IPS-15b (cell line): ENCODE results near the gene DPF3.

Experiments used
- H3K27me3 ChIP-seq: one replicate; pipeline ENCODE4 v1.6.1; 2013; ENCODE audit warnings: low read length; ENCODE audit not compliant: control insufficient read depth, insufficient read depth
- H3K36me3 ChIP-seq: one replicate; pipeline ENCODE4 v1.6.1; 2013; ENCODE audit warnings: low read length; ENCODE audit not compliant: control insufficient read depth, insufficient read depth
- H3K4me1 ChIP-seq: one replicate; pipeline ENCODE4 v1.6.1; 2013; ENCODE audit warnings: mild to moderate bottlenecking, low read length; ENCODE audit not compliant: control insufficient read depth, insufficient read depth
- H3K4me3 ChIP-seq: one replicate; pipeline ENCODE4 v1.5.1; 2013; ENCODE audit warnings: low read depth, low read length
- H3K9ac ChIP-seq: one replicate; pipeline ENCODE4 v1.6.1; 2013; ENCODE audit warnings: low read depth, mild to moderate bottlenecking, low read length
- H3K9me3 ChIP-seq: one replicate; pipeline ENCODE4 v1.6.1; 2013; ENCODE audit warnings: mild to moderate bottlenecking, low read length; ENCODE audit not compliant: control insufficient read depth, insufficient read depth

The DPF3 gene

GRCh38 chr14:72774894-72775620 is 118.8 kb downstream of the DPF3 start:
- no peaks in the 10 kb centered on the region for H3K4me1 ChIP-seq
- H3K9ac ChIP-seq = no peak overlapping the region
- H3K36me3 ChIP-seq = peaks cover 2% of the 10 kb centered on the region

GRCh38 chr14:72774141-72774540 is 119.8 kb downstream of the DPF3 start:
- Histone ChIP-seq H3K27me3 (no peaks in the 10 kb centered on the region), H3K4me3 (no peak overlapping the region), H3K9ac (no peak overlapping the region), H3K36me3 (peaks cover 2% of the 10 kb centered on the region), H3K9me3 (peaks cover 3% of the 10 kb centered on the region), H3K4me1 (no peaks in the 10 kb centered on the region)

More at GRCh38 chr14:72774894-72775620, 118.8 kb downstream of the DPF3 start:
- H3K4me3 ChIP-seq = no peak overlapping the region
- peaks cover 3% of the 10 kb centered on the region for H3K9me3 ChIP-seq
- no peaks in the 10 kb centered on the region for H3K27me3 ChIP-seq

- Histone ChIP-seq H3K4me3 (no peak overlapping the region), H3K27me3 (no peaks in the 10 kb centered on the region), H3K36me3 (no peaks in the 10 kb centered on the region), H3K4me1 (no peaks in the 10 kb centered on the region), H3K9ac (no peak overlapping the region), H3K9me3 (no peaks in the 10 kb centered on the region)
These were observed 122.3 kb downstream of the DPF3 start for GRCh38 chr14:72771561-72771960.

- Histone ChIP-seq H3K9ac (no peak overlapping the region), H3K27me3 (no peaks in the 10 kb centered on the region), H3K36me3 (no peaks in the 10 kb centered on the region), H3K9me3 (no peaks in the 10 kb centered on the region), H3K4me1 (peaks cover 2% of the 10 kb centered on the region), H3K4me3 (no peak overlapping the region)
These were observed 127.6 kb downstream of the DPF3 start for GRCh38 chr14:72766296-72766695.

GRCh38 chr14:72763892-72764291 is 130.0 kb downstream of the DPF3 start:
- H3K27me3 ChIP-seq = no peaks in the 10 kb centered on the region
- H3K9me3 ChIP-seq = no peaks in the 10 kb centered on the region
- H3K4me3 ChIP-seq = no peak overlapping the region
- H3K36me3 ChIP-seq = no peaks in the 10 kb centered on the region
- H3K4me1 ChIP-seq = peaks cover 2% of the 10 kb centered on the region
- H3K9ac ChIP-seq = no peak overlapping the region

GRCh38 chr14:72759670-72760069 is 134.2 kb downstream of the DPF3 start:
- H3K36me3 ChIP-seq = no peaks in the 10 kb centered on the region
- no peaks in the 10 kb centered on the region for H3K27me3 ChIP-seq
- H3K9ac ChIP-seq = no peak overlapping the region
- no peak overlapping the region for H3K4me3 ChIP-seq
- no peaks in the 10 kb centered on the region for H3K9me3 ChIP-seq
- H3K4me1 ChIP-seq = peaks cover 2% of the 10 kb centered on the region

GRCh38 chr14:72758993-72759392 is 134.9 kb downstream of the DPF3 start:
- Histone ChIP-seq H3K4me1 (peaks cover 1% of the 10 kb centered on the region), H3K9me3 (no peaks in the 10 kb centered on the region), H3K4me3 (no peak overlapping the region), H3K36me3 (no peaks in the 10 kb centered on the region), H3K27me3 (no peaks in the 10 kb centered on the region), H3K9ac (no peak overlapping the region)

GRCh38 chr14:72758420-72758819 is 135.5 kb downstream of the DPF3 start:
- peaks cover 1% of the 10 kb centered on the region for H3K36me3 ChIP-seq
- no peaks in the 10 kb centered on the region for H3K9me3 ChIP-seq
- H3K4me3 ChIP-seq = no peak overlapping the region
- no peak overlapping the region for H3K9ac ChIP-seq
- no peaks in the 10 kb centered on the region for H3K4me1 ChIP-seq
- H3K27me3 ChIP-seq = no peaks in the 10 kb centered on the region

- H3K9me3 ChIP-seq = no peaks in the 10 kb centered on the region
- no peak overlapping the region for H3K9ac ChIP-seq
- no peak overlapping the region for H3K4me3 ChIP-seq
- no peaks in the 10 kb centered on the region for H3K4me1 ChIP-seq
- no peaks in the 10 kb centered on the region for H3K27me3 ChIP-seq
- peaks cover 2% of the 10 kb centered on the region for H3K36me3 ChIP-seq
These were observed 136.9 kb downstream of the DPF3 start for GRCh38 chr14:72756967-72757366.

- no peaks in the 10 kb centered on the region for H3K4me1 ChIP-seq
- H3K9ac ChIP-seq = no peak overlapping the region
- H3K27me3 ChIP-seq = no peaks in the 10 kb centered on the region
- peaks cover 2% of the 10 kb centered on the region for H3K36me3 ChIP-seq
- no peak overlapping the region for H3K4me3 ChIP-seq
- no peaks in the 10 kb centered on the region for H3K9me3 ChIP-seq
These were observed 138.1 kb downstream of the DPF3 start for GRCh38 chr14:72755766-72756165.

- H3K36me3 ChIP-seq = peaks cover 2% of the 10 kb centered on the region
- no peak overlapping the region for H3K9ac ChIP-seq
- no peaks in the 10 kb centered on the region for H3K9me3 ChIP-seq
- no peaks in the 10 kb centered on the region for H3K27me3 ChIP-seq
- H3K4me3 ChIP-seq = no peak overlapping the region
- H3K4me1 ChIP-seq = no peaks in the 10 kb centered on the region
These were observed 139.0 kb downstream of the DPF3 start for GRCh38 chr14:72754949-72755348.

GRCh38 chr14:72753879-72754400 is 140.0 kb downstream of the DPF3 start:
- H3K4me3 ChIP-seq = no peak overlapping the region
- H3K27me3 ChIP-seq = no peaks in the 10 kb centered on the region
- H3K9me3 ChIP-seq = no peaks in the 10 kb centered on the region
- H3K36me3 ChIP-seq = peaks cover 2% of the 10 kb centered on the region
- no peak overlapping the region for H3K9ac ChIP-seq
- no peaks in the 10 kb centered on the region for H3K4me1 ChIP-seq
